ENCODE data around the gene LRP5.
"Not testable (repeated sequence)": the region's sequence is repeated elsewhere in the genome, so short reads cannot be mapped to it uniquely, and the experiment has no call there.

The LRP5 gene

GRCh38 chr11:68329978-68330699 lies 17.7 kb downstream of the LRP5 start:
- DNase-seq: no peak

GRCh38 chr11:68330700-68331337 lies 18.4 kb downstream of the LRP5 start:
- DNase-seq: no peak

GRCh38 chr11:68331338-68331947 lies 19.1 kb downstream of the LRP5 start:
- no peak for DNase-seq

- no peak for DNase-seq
Observed at GRCh38 chr11:68332186-68332585, 19.8 kb downstream of the LRP5 start.

- DNase-seq: no peak
Observed at GRCh38 chr11:68333173-68333572, 20.8 kb downstream of the LRP5 start.

GRCh38 chr11:68334923-68335322 lies 22.5 kb downstream of the LRP5 start:
- DNase-seq: no peak

GRCh38 chr11:68335683-68336082 lies 23.3 kb downstream of the LRP5 start:
- DNase-seq: no peak

- no peak for DNase-seq
Observed at GRCh38 chr11:68336716-68337115, 24.3 kb downstream of the LRP5 start.

- DNase-seq: no peak
Observed at GRCh38 chr11:68337399-68337835, 25.0 kb downstream of the LRP5 start.

- no peak for DNase-seq
Observed at GRCh38 chr11:68338051-68338780, 25.8 kb downstream of the LRP5 start.

- DNase-seq: no peak
Observed at GRCh38 chr11:68340003-68340767, 27.8 kb downstream of the LRP5 start.

- DNase-seq: no peak
Observed at GRCh38 chr11:68340784-68341556, 28.6 kb downstream of the LRP5 start.

- DNase-seq: no peak
Observed at GRCh38 chr11:68341557-68342458, 29.4 kb downstream of the LRP5 start.

- DNase-seq: no peak
Observed at GRCh38 chr11:68342459-68343158, 30.2 kb downstream of the LRP5 start.

GRCh38 chr11:68343761-68344256 lies 31.4 kb downstream of the LRP5 start:
- no peak for DNase-seq

- DNase-seq: not testable (repeated sequence)
Observed at GRCh38 chr11:68344821-68345220, 32.4 kb downstream of the LRP5 start.

- DNase-seq: no peak
Observed at GRCh38 chr11:68345776-68346461, 33.5 kb downstream of the LRP5 start.

- DNase-seq: no peak
Observed at GRCh38 chr11:68346462-68346790, 34.0 kb downstream of the LRP5 start.

GRCh38 chr11:68347345-68347744 lies 35.0 kb downstream of the LRP5 start:
- DNase-seq: no peak

Data from activated CD4-positive, alpha-beta T cell treated with anti-CD3 and anti-CD28 coated beads for 4 hours (primary cell).